ENCODE results near the gene EVA1C. TPM values are rescaled to one million over a fixed set of nuclear protein-coding genes. Genes with fewer than 3 reads are reported as not detected.

EVA1C gene
- total RNA-seq, 1 donor from 2014 or later: 1.9 TPM

DNA sequence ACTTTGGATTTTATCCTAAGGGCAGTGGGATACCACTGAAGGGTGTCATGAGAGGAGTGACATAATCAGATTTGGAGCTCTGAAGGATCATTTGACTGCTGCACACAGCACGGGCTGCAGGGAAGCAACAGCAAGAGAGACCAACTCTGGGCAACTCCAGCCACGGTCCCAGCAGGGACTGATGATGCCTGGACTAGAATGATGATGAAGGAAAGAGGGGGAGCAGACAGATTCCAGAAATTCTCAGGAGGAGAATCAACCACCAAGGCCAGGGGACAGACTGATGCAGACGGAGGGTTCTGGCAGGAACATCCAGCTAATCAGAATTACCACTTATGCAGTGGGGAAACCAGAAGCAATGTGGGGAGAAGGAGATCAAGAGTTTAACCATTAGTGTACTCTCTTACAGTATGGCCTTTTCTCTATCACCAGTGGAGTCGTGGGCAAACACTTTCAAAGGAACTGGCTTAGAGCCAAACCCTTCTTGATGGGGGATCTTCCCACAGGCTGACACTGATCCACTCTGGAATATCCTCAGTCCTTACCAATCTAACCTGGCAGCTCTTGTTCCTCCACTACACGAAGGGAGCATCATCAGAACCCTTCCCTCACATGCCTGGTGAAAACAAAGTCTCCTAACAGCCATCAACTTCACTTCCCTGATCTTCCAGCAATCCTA lies 23.0 kb upstream of the EVA1C start:
- intact Hi-C loops (cut with micrococcal nuclease): loop anchor here (5.0 kb wide), 3 partner anchors 383 to 1253 kb away; partner anchors contain the start of genes CRYZL1, ITSN1, PAXBP1 and SCAF4

DNA sequence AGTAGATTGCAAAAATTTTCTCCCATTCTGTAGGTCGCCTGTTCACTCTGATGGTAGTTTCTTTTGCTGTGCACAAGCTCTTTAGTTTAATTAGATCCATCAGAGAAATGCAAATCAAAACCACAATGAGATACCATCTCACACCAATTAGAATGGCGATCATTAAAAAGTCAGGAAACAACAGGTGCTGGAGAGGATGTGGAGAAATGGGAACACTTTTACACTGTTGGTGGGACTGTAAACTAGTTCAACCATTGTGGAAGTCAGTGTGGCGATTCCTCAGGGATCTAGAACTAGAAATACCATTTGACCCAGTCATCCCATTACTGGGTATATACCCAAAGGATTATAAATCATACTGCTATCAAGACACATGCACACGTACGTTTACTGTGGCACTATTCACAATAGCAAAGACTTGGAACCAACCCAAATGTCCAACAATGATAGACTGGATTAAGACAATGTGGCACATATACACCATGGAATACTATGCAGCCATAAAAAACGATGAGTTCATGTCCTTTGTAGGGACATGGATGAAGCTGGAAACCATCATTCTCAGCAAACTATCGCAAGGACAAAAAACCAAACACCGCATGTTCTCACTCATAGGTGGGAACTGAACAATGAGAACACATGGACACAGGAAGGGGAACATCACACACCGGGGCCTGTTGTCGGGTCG lies 21.8 kb upstream of the EVA1C start:
- intact Hi-C loops (cut with micrococcal nuclease): loop anchor here (5.0 kb wide), 3 partner anchors 382 to 1252 kb away; partner anchors contain the start of genes CRYZL1, ITSN1, PAXBP1 and SCAF4

DNA sequence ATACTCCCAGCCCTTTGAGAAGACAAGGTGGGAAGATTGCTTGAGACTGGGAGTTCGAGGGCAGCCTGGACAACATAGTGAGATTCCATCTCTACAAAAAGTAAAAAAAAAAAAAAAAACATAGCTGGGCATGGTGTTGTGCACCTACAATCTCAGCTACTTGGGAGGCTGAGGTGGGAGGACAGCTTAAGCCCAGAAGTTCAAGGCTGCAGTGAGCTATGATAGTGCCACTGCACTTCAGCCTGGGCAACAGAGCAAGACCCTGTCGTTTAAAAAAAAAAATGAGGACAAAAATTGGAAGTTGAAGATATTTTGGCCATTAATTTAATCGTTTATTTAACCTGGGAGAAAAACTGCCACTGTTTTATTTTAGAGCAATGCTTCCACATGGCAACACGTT lies 20.8 kb upstream of the EVA1C start:
- intact Hi-C loops (cut with micrococcal nuclease): loop anchor here (1.0 to 5.0 kb wide), 4 partner anchors 112 to 1251 kb away; partner anchors contain the start of genes CRYZL1, ITSN1, MIS18A and PAXBP1

DNA sequence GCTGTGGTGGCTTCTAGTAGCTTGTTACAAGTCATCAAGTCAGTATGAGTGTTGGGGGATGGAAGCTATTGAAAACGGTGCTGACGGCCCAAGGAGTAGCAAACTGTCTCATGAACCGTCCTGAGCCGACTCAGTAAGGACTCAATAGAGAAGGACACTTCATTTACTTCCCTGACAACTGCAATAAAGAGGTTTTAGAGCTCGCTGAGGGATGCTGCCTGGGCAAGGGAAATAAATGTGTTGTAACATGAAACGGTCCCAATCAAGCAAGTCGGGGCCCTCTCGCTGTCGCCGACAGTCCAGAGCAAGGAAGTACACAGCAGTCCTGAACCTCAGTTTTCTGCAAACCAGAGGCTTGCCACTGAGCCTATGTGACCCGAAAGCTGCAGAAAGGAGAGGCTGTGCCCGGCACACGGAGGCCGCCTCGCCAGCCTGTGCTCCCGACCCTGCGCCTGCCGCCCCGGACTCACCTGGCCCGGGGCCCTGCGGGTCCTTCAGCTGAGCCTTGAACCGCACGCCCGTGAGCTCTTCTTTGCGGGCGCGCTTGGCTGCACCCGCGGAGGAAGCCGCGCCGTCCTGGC lies 20.1 kb upstream of the EVA1C start:
- intact Hi-C loops (cut with micrococcal nuclease): loop anchor here (1.0 to 5.0 kb wide), 4 partner anchors 113 to 1250 kb away; partner anchors contain the start of genes CRYZL1, ITSN1, MIS18A and PAXBP1

DNA sequence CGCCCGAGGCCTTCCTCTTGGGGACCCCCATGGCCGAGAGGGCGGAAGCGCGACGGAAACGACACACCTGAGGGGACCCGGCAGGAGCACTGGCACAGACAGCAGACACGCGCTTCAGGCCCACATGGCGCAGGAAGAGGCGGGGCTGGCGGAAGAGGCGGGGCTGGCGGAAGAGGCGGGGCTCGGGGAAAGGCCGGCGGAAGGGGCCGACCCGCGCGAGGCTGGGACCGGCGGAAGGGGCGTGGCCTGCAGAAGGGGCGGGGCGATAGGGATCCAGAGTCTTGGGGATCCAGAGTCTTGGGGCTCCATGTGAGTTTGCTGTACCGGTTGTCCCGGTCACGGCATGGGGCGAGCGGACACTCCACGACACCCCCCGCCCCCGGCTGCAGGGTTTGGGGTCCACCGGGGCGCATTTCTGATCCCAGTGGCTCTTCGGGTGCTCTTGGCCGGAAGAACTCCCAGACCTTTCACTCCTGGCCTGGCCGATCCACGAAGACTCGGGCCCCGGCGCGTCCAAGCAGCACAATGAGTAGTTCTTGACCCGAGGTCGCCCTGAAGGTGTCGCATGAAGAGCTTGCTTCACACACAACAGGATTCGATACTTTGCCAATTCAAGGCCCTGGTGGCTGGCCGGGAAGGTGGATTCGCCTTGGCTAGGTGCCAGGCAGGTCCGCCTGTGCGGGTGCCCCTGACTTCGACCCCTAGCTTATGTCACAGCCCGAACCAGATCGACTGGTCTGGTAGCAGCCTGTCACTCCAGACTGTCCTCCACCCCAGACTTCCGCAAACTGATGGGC lies 19.4 kb upstream of the EVA1C start, which contains the start of gene URB1:
TSS of gene URB1 (minus strand) at position 133 of the 797 bp plus-strand sequence. CDS start at position 31, 102 bp downstream.
- intact Hi-C loops (cut with micrococcal nuclease): loop anchor here (1.0 to 5.0 kb wide), 8 partner anchors 19 to 1249 kb away; partner anchors contain the start of genes CFAP298, CRYZL1, EVA1C and ITSN1

DNA sequence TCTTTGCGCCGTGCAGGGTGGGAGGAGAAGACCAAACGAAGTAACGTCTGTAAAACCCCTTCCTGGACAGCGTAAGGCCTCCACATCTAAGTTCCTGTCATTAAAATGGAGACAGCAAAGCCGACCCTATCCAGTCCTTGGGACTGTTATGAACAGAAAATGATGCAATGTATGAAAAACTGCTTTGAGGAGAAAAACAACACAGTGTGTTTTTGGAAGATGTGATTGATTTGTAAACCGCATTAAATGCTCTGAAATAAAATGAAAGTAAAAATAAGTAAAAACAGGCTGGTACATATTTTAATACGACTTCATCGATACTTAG lies 18.9 kb upstream of the EVA1C start:
- intact Hi-C loops (cut with micrococcal nuclease): loop anchor here (1.0 to 5.0 kb wide), 7 partner anchors 19 to 1249 kb away; partner anchors contain the start of genes CFAP298, CRYZL1, EVA1C and ITSN1

DNA sequence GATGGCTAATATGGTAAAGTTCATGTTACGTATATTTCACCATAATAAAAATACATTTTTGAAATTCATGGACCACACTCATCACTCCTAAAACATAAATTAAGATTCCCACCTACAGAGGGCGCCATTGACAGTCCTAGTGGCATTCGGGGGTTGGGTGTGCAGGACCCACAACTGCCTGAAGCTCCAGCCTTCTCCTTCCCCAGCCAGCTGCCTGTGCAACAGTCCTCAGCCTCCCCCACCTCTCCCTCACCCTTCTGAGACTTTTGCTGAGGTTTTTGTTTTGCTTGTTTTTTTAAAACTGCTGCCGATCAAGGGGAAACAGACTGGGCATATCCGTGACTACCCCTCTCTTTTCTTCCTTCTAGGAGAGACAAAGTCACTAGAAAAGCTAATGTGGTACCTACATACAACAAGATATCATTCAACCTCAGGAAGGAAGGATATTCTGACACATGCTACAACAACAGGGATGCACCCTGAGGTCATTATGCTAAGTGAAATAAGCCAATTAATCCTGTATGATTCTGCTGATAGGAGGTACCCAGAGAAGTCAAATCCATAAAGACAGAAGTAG lies 9.2 kb upstream of the EVA1C start:
- intact Hi-C loops (cut with micrococcal nuclease): loop anchor here (1.0 to 10.0 kb wide), 3 partner anchors 166 to 422 kb away; no protein-coding TSS in a partner anchor

DNA sequence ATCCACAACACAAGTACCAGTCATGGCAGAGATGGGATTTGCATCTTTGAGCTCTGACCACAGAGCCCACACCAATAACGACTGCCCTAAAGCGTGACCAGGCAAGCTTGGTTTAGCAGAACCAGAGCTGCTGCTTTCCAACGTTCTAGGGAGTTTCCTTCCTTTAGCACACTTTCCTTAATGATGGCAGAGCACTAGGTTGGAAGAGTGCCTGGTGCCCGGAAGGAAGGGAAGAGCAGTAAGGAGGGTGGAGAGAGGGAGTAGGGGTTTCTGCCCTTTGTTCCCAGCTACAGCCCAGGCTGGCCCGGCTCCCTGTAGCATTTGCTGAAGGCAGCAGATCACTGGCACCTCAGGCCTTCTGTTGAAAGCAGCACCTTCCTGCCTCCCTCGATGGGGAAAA lies 6.1 kb upstream of the EVA1C start:
- intact Hi-C loops (cut with micrococcal nuclease): loop anchor here (10.0 kb wide), 1 partner anchor 418 kb away; no protein-coding TSS in a partner anchor

DNA sequence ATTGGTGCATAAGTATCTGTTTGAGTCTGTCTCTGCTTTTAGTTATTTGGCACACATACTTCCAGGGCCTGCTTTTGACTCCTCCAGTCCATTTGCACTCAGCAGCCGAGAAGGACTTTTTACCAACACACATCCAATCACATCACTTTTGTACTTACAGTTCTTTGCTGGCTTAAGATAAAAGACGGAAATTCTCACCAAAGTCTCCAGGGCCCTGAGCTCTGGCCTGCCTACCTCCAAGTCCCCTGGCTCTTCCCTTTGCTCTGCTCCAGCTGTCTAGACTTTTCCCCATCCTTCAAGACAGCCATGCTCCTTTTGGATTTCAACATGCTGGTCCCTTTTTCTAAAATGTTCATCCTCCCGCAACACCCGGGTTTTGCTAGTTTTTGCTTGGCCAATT lies 2.2 kb upstream of the EVA1C start:
- intact Hi-C loops (cut with micrococcal nuclease): loop anchor here (5.0 to 10.0 kb wide), 3 partner anchors 85 to 202 kb away; partner anchors contain the start of genes CFAP298 and MIS18A

DNA sequence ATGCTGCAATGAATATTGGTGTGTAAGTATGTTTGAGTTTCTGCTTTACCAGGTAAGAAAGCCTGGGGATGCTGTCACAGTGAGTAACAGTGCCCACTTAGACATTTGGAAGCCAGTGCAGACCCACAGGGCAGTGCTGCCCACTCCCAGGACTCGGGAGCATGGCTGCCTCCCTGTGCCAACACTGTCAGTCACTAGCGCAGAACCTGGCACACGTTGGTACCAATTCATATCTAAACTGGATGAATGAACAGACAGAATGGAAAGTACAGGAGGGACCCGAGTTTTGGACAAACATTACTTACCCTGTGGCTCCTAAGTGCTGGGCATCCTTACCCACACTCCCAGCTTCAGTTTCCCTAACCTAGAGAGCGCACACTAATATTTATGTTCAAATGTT lies 1.6 kb upstream of the EVA1C start:
- intact Hi-C loops (cut with micrococcal nuclease): loop anchor here (5.0 to 10.0 kb wide), 3 partner anchors 84 to 201 kb away; partner anchors contain the start of genes CFAP298 and MIS18A

DNA sequence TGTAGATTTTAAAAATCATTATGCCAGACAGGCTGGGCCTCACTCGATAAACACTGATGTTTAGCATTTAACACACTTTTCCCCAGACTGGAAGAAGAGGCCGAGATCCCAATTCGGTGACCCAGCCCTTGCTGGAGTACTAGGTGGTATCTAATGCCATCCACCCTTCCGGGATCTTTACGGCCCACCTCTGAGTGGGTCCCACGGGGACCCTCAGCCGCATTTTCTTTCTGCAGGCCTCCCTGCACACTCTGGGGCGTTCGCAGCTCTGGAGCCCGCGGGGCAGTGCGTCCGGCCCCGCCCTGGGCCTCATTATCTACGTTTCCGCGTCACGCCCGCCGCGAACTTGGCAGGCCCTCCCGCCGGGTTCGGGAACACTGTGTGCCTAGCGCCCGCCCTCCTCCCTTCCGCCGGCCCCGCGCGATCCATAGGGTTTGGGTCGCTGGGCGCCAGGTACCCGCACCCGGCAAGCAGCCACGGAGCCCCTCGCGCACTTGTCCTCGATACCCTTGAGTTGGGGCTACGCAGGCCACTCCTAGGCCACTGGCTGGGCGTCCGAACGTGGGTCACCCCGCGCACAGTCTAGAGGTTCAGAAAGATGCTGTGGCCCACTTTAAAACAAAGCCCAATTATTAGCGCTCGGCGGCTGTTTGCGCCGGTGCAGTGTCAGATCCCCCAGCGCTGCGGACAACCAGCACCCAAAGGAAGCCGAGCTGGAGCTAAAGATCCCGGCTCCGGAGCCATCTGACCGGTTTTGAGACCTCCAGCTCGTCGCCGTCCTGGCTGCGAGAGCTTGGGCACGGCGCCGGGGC lies 950 bp upstream of the EVA1C start:
- intact Hi-C loops (cut with micrococcal nuclease): loop anchor here (1.0 to 10.0 kb wide), 5 partner anchors 18 to 361 kb away; partner anchors contain the start of genes CFAP298, MIS18A and URB1

DNA sequence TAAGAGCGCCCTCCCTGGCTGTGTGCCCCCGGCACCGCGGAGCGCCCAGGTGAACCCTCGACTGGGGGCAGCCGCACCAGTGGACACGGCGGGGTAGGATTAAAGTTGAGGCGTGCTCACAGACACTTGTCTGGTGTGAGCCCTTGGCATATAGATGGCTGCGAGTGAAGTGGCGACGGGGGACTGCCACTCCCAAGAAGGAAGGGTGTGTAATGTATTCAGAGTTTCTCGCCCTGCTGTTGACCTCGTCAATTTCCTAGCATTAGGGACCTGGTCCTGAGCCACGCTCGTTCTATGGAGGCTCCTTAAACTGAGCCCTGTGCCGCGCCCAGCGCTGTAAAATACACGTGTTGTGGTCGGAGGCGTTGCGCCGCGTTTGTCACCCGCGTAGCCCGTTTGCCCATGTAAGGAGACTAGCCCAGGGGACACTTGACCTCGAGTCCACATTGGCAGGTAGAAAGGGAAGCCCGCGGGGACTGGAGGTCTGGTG lies 554 bp downstream of the EVA1C start:
- intact Hi-C loops (cut with micrococcal nuclease): loop anchor here (2.0 to 10.0 kb wide), 4 partner anchors 82 to 360 kb away; partner anchors contain the start of genes CFAP298 and MIS18A

DNA sequence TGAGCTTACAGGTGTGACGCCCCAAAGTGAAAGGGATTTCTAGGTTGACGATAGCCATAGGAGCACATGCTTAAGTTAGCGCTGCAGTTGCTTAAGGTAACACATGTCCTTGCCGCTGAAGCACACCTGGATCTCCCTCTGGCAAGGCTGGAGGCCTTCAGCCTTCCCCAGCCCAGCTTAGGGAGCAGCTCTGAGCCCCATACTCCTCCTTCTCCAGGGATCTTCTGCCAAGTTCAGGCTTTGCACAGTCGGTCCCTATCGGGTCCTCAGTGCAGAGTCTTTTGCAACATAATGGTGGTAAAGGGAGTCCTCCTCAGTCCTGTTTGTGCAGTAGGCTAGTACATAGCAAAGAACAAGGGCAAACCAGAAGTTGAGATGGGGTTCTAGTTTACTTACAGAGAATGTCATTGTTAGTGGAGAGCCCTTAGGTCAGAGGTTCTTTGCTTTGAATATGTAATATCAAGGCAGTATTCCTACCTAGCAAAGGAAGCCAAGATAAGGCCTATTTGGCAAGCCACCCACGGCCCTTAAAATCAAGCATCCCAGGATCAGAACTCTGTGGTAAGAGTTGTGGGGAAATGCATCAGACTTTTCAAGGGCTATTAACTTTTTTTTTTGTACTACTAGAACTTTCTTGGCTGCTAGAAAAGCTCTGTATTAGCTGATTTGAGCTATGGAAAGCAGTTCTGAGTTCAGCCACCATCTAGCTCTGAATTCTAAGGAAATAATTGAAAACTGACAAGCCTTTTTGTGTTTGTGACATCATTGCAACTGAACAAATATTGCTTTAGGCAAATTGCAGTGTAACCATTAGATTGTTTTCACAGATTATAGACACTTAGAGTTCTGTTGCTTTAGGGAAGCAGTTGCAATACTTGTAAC lies 1.4 kb downstream of the EVA1C start:
- intact Hi-C loops (cut with micrococcal nuclease): loop anchor here (2.0 to 10.0 kb wide), 4 partner anchors 81 to 359 kb away; partner anchors contain the start of genes CFAP298 and MIS18A

DNA sequence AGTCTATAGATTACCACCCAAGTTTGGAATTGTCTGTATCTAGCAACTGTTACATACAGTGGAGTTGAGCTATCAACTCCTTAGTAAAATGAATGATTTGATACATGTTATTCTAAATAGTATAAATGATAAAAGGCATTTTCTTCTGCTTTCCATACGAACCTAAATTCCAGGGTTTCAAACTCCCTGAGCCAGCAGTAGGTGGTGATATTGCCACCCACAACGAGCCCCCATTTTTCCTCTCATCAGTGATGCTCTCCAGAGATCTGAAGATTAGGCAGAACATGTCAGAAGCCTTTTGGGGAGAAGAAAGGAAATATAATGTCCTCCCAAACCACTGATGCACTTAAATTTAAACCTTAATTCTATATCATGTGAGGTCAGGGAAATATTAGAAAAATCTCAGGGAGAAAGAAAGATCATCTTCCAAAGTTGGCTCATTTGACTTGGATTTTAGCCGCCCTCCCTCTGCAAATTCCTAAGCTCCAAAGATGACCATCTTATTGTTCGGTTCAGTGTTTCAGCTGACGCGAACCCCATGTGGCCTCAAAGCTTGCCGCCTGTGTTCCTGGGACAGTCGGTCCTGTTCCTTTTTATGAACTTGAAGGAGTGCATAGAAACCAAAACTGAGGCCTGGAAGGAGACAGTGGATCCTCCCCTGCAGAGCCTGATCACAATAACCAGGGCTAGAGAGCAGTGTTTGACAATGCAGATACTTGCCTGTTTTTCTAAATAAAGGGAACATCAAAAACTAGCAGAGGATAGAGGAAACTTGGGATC lies 2.3 kb downstream of the EVA1C start:
- intact Hi-C loops (cut with micrococcal nuclease): loop anchor here (5.0 to 10.0 kb wide), 3 partner anchors 80 to 198 kb away; partner anchors contain the start of genes CFAP298 and MIS18A

DNA sequence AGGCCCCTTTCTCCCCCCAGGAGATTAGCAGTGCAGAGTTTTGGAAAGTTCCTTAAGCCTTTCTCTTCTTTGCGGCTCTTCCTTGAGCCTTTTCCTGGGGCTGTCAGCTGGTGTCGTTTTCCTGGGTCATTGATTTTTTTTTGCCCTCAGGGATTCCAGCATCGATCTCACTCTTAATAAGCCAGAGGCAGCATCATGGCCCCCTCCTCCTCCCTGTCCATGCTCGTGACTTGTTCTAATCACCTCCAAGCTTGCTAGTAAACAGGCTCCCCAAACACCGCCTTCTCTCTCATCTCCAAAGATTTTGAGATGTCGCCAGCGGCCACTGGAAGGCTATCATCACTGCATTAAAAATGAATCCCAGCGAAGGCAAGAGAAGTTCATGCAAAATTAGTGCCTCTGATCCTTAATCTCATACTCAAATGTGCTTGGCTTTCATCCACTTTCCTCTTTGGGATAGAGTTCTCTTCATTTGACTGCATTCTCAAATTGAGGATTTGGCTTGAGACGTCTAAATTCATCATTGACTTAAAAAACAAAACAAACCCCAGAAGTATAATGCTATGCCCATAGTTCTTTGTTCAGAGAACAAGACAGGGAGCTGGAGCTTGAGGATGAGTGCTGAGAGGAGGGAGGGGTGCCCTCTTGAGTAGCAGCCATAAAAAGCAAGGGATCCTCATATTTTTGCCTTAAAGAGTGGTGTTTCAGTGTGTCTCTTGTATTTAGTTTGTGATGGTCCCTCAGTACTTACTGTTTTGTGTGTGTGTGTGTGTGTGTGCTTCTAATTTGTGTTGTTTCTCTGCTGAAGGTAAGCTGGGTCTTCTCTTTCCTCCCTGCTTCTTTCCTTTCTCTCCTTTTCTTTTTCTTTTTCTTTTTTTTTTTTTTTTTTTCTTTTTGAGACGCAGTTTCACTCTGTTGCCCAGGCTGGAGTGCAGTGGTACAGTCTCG lies 3.2 kb downstream of the EVA1C start:
- intact Hi-C loops (cut with micrococcal nuclease): loop anchor here (10.0 kb wide), 1 partner anchor 79 kb away; no protein-coding TSS in a partner anchor

DNA sequence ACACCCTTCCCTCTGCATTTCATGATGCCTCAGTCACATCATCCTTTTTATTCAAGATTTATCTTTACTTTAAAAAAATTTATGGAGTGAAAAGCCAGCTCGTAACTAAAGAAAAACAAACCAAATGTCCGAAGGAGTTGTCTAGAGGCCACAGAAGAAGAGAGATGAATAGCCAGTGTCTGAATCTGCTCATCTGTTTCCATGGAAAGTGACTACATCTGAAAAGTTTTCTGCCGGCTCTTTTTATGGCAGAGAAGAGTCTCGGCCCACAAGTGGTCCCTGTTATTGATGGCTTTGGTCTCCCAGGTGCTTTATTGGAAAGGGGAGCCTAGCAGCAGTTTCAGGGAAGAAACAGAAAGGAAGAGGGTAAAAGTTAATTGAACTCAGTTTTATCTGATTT lies 5.6 kb downstream of the EVA1C start:
- intact Hi-C loops (cut with micrococcal nuclease): loop anchor here (10.0 kb wide), 1 partner anchor 77 kb away; no protein-coding TSS in a partner anchor
